NT2/D1 (cell line): ENCODE results near the gene FRRS1.

ENCODE experiments used
- DNase-seq: peaks from one replicate; pipeline ENCODE4 v3.0.0-alpha.2; 2011; ENCODE audit warnings: low read depth, low spot score
- H3K27me3 ChIP-seq: 2 replicates; pipeline ENCODE4 v1.6.0; 2011; ENCODE audit warnings: mild to moderate bottlenecking; ENCODE audit not compliant: insufficient read length, insufficient read depth
- H3K36me3 ChIP-seq: 2 replicates; pipeline ENCODE4 v1.6.1; 2011; ENCODE audit warnings: mild to moderate bottlenecking, low read length, mixed read lengths; ENCODE audit not compliant: insufficient read depth, insufficient read length
- H3K4me1 ChIP-seq: 2 replicates; pipeline ENCODE4 v1.5.1; 2011; ENCODE audit not compliant: insufficient read depth, insufficient read length
- H3K4me3 ChIP-seq: 2 replicates; pipeline ENCODE4 v1.5.1; 2011; ENCODE audit warnings: low read depth; ENCODE audit not compliant: insufficient read length
- H3K9ac ChIP-seq: 2 replicates; pipeline ENCODE4 v1.6.0; 2011; ENCODE audit warnings: low read depth; ENCODE audit not compliant: insufficient read length
- H3K9me3 ChIP-seq: 2 replicates; pipeline ENCODE4 v1.5.1; 2011; ENCODE audit warnings: mild to moderate bottlenecking, low read length; ENCODE audit not compliant: insufficient read depth
- SUZ12 ChIP-seq: IDR thresholded peaks from 2 replicates; pipeline ENCODE4 v1.6.1; 2011; ENCODE audit not compliant: insufficient read length, insufficient read depth; ENCODE audit errors: extremely low read depth
- YY1 ChIP-seq: IDR thresholded peaks from 2 replicates; pipeline ENCODE4 v1.6.1; 2011; ENCODE audit not compliant: insufficient read length, insufficient read depth
- ZNF274 ChIP-seq: IDR thresholded peaks from 2 replicates; pipeline ENCODE4 v1.6.1; 2011; ENCODE audit warnings: mild to moderate bottlenecking, low read depth, low read length

FRRS1 gene

DNA sequence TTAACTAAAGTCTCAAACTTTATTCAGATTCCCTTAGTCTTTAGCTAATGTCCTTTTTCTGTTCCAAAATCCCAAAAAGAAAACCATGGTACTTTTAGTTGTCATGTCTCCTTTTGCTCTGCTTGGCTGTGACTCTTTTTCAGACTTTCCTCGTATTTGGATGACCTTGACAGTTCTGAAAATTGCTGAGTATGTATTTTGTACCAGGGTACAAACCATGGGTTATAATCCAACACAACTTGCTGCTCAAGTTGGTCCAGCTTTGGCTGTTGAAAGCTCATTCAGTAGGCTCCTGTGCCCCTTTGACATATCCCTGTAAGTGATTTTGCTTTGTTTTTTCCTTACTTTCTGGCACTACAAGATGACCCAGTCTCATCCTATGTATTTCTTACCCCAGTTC is 68.9 kb downstream of the FRRS1 start:
- peaks cover 9% of the 10 kb centered on the region; the same call in 1 of the 2 replicates for H3K9me3 ChIP-seq
- no peaks in the 10 kb centered on the region for H3K27me3 ChIP-seq
- no peaks in the 10 kb centered on the region for H3K4me1 ChIP-seq
- H3K9ac ChIP-seq = no peak overlapping the region
- TF ChIP-seq ZNF274 (no peak), SUZ12 (no peak), YY1 (no peak)
- no peak for DNase-seq
- no peaks in the 10 kb centered on the region for H3K36me3 ChIP-seq
- H3K4me3 ChIP-seq = no peak overlapping the region

DNA sequence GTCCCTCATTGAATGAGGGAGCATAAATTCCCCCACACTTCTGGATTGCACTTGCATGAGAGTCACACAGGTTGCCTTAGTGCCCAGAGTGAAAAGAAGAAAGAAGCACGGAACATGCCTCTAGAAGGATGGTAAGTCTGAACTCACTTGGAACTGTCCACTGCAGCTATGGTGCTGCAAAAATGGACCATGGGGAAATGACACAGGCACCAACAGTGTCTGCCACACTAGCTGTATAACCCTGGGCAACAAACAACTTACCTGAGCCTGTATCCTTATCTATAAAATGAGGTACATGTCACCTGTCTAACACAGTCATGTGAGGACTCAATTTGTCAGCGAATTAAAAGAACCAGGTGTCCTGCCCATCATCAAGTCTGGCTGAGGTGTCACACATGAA is 69.8 kb downstream of the FRRS1 start:
- no peak for DNase-seq
- peaks cover 2% of the 10 kb centered on the region; the same call in 1 of the 2 replicates for H3K9me3 ChIP-seq
- H3K27me3 ChIP-seq = no peaks in the 10 kb centered on the region
- no peaks in the 10 kb centered on the region for H3K36me3 ChIP-seq
- H3K4me1 ChIP-seq = no peaks in the 10 kb centered on the region
- no peak overlapping the region for H3K9ac ChIP-seq
- TF ChIP-seq SUZ12 = no peak
- TF ChIP-seq ZNF274 = no peak
- TF ChIP-seq YY1 = no peak
- H3K4me3 ChIP-seq = no peak overlapping the region

GRCh38 chr1:99691175-99691574 is 75.3 kb downstream of the FRRS1 start:
- Histone ChIP-seq H3K27me3 (no peaks in the 10 kb centered on the region), H3K4me1 (no peaks in the 10 kb centered on the region), H3K36me3 (no peaks in the 10 kb centered on the region), H3K9ac (no peak overlapping the region), H3K9me3 (no peaks in the 10 kb centered on the region), H3K4me3 (no peak overlapping the region)
- TF ChIP-seq YY1 (no peak), ZNF274 (no peak)
- no peak for DNase-seq

GRCh38 chr1:99685516-99686180 is 80.8 kb downstream of the FRRS1 start:
- Histone ChIP-seq H3K4me3 (no peak overlapping the region), H3K9me3 (no peaks in the 10 kb centered on the region), H3K27me3 (no peaks in the 10 kb centered on the region), H3K36me3 (no peaks in the 10 kb centered on the region), H3K9ac (no peak overlapping the region), H3K4me1 (no peaks in the 10 kb centered on the region)
- peak; percentile 46 for DNase-seq
- no peak for TF ChIP-seq ZNF274
- no peak for TF ChIP-seq SUZ12
- no peak for TF ChIP-seq YY1

DNA sequence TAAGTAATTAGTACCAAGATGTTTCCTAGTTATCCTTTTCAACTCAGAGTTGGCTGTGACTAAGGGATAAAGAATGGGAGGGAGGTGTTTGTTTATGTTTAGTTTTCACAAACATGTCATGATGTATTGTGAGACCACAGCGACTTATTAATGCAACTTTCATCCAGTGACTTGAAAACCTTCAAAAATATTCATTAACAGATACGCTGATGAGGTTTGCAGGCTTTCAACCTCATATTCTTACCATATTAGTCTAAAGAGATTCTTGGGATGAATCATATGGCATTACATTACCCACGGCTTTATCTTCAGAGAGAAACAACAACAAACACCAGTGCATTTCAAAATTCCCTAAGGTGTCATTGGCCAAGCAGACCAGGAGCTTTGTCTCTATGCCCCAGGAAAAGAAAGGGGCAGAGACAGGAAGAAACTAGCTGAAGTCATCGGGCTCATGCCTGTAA is 84.1 kb downstream of the FRRS1 start:
- no peak for DNase-seq
- H3K4me1 ChIP-seq = no peaks in the 10 kb centered on the region
- H3K9ac ChIP-seq = no peak overlapping the region
- H3K27me3 ChIP-seq = no peaks in the 10 kb centered on the region
- H3K4me3 ChIP-seq = no peak overlapping the region
- H3K36me3 ChIP-seq = no peaks in the 10 kb centered on the region
- H3K9me3 ChIP-seq = no peaks in the 10 kb centered on the region
- TF ChIP-seq ZNF274 (no peak), SUZ12 (no peak), YY1 (no peak)

GRCh38 chr1:99681583-99681982 is 84.9 kb downstream of the FRRS1 start:
- Histone ChIP-seq H3K4me1 (no peaks in the 10 kb centered on the region), H3K4me3 (no peak overlapping the region), H3K9me3 (no peaks in the 10 kb centered on the region), H3K36me3 (no peaks in the 10 kb centered on the region), H3K9ac (no peak overlapping the region), H3K27me3 (no peaks in the 10 kb centered on the region)
- TF ChIP-seq ZNF274 (no peak), YY1 (no peak), SUZ12 (no peak)
- no peak for DNase-seq

DNA sequence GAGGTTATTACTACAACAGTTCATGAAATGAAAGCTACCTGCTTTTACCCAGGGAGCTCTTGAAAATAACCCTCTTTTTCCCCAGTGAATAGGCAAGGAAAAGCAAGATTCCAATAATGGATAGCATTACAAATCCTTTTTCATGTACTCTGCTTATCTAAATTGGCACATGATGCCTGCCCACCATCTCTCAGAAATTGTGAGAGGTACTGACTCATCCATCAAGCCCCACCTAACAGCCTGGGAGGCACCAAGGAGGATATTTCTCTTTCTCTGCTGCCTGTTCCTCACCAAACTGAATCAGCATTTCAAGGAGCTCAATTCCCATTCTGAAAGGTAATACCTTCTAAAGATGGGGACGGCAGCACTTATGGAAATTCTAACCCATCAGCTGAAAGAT is 86.2 kb downstream of the FRRS1 start:
- TF ChIP-seq ZNF274 (no peak), YY1 (no peak), SUZ12 (no peak)
- Histone ChIP-seq H3K4me3 (no peak overlapping the region), H3K36me3 (no peaks in the 10 kb centered on the region), H3K27me3 (no peaks in the 10 kb centered on the region), H3K4me1 (no peaks in the 10 kb centered on the region), H3K9ac (no peak overlapping the region), H3K9me3 (no peaks in the 10 kb centered on the region)
- no peak for DNase-seq

DNA sequence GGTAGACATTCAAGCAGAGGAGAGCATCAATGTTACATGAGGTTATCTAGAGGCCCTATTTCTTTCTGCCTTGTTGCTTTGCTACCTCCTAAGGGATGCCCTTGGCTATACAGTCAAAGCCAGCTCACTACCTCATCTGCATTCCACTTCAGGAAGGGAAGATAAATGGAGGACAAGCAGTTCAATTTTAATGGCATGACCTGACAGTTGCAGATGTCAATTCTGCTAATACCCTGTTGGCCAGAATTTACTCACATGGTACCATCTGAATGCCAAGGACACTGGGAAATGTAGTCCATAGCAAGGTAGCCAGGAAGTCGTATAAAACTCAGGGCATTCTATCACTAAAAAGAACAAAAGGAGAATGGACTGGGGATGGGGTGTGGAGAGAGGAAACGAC is 89.0 kb downstream of the FRRS1 start:
- Histone ChIP-seq H3K4me3 (no peak overlapping the region), H3K4me1 (no peaks in the 10 kb centered on the region), H3K27me3 (no peaks in the 10 kb centered on the region), H3K36me3 (no peaks in the 10 kb centered on the region), H3K9ac (no peak overlapping the region), H3K9me3 (no peaks in the 10 kb centered on the region)
- DNase-seq = no peak
- no peak for TF ChIP-seq SUZ12
- TF ChIP-seq ZNF274 = no peak
- no peak for TF ChIP-seq YY1
